Ureter (tissue), 1 donor: ENCODE data around the gene VSIG10L. TPM values are rescaled to one million over a fixed set of nuclear protein-coding genes. Genes with fewer than 3 reads are reported as not detected.

Source experiments
- DNase-seq: peaks from one replicate; pipeline ENCODE4 v3.0.0-alpha.2; 2020; ENCODE audit warnings: low spot score
- total RNA-seq: library from RNA; stranded (reverse); gene quantifications from one replicate; pipeline ENCODE4 v1.2.4, GENCODE V29; 2023
- donor health status: DM: yes; HTN: yes; CAD: no.

Gene VSIG10L
- total RNA-seq, 1 donor from 2014 or later = 2.1 TPM

GRCh38 chr19:51365211-51365964, 23.4 kb upstream of the VSIG10L start:
- DNase-seq = no peak

- DNase-seq = no peak
These were observed 22.5 kb upstream of the VSIG10L start for GRCh38 chr19:51364200-51365106.

- DNase-seq = no peak
These were observed 19.3 kb upstream of the VSIG10L start for GRCh38 chr19:51361239-51361638.

- no peak for DNase-seq
These were observed 17.4 kb upstream of the VSIG10L start for GRCh38 chr19:51359294-51359693.

GRCh38 chr19:51357952-51358351, 16.0 kb upstream of the VSIG10L start:
- no peak for DNase-seq

- no peak for DNase-seq
These were observed 14.3 kb upstream of the VSIG10L start for GRCh38 chr19:51356159-51356801.

GRCh38 chr19:51354742-51355148, 12.8 kb upstream of the VSIG10L start:
- DNase-seq = no peak

- DNase-seq = no peak
These were observed 12.3 kb upstream of the VSIG10L start for GRCh38 chr19:51354103-51354741.

GRCh38 chr19:51352783-51353360, 10.9 kb upstream of the VSIG10L start:
- DNase-seq = no peak

GRCh38 chr19:51351266-51351990, 9.5 kb upstream of the VSIG10L start:
- DNase-seq = no peak

GRCh38 chr19:51347209-51347928, 5.4 kb upstream of the VSIG10L start:
- no peak for DNase-seq

GRCh38 chr19:51346742-51347141, 4.8 kb upstream of the VSIG10L start:
- DNase-seq = no peak

- DNase-seq = no peak
These were observed 3.2 kb upstream of the VSIG10L start for GRCh38 chr19:51345076-51345620.

- no peak for DNase-seq
These were observed 961 bp upstream of the VSIG10L start for GRCh38 chr19:51342631-51343569.

- no peak for DNase-seq
These were observed 873 bp downstream of the VSIG10L start for GRCh38 chr19:51341066-51341465.

GRCh38 chr19:51339687-51340656, 2.0 kb downstream of the VSIG10L start:
- peak; percentile 99 for DNase-seq

GRCh38 chr19:51339313-51339686, 2.6 kb downstream of the VSIG10L start:
- no peak for DNase-seq
